Stimulated activated naive B cell treated with anti-CD40 and anti-IgM and Interleukin-4, amounts not matched to agents 10 μg/mL and 1 μg/mL and 100 μg/mL, for 72 hours (primary cell): ENCODE results near the gene KIAA1755.

Experiments used
- ATAC-seq, 2 donors: fragments of 150-1000 bp; cut with Tn5 transposase; replicated peaks; 2 replicates each; pipeline ENCODE4 v1.10.0; 2021; ENCODE audit warnings: moderate library complexity in 1 of 2
- DNase-seq: peaks from one replicate; pipeline ENCODE4 v3.0.0; 2021
- H3K27ac Mint-ChIP-seq: one replicate; pipeline ENCODE4 v1.8.0; 2022; ENCODE audit warnings: mild to moderate bottlenecking, mixed read lengths
- H3K27me3 Mint-ChIP-seq, 2 donors: one replicate each; pipeline ENCODE4 v1.8.0; 2022; ENCODE audit warnings: mixed read lengths in 2 of 2
- H3K36me3 Mint-ChIP-seq, 2 donors: one replicate each; pipeline ENCODE4 v1.8.0; 2022; ENCODE audit warnings: mixed read lengths in 2 of 2, mild to moderate bottlenecking in 1 of 2
- H3K4me1 Mint-ChIP-seq, 2 donors: one replicate each; pipeline ENCODE4 v1.8.0; 2022; ENCODE audit warnings: mixed read lengths in 2 of 2, mild to moderate bottlenecking in 1 of 2
- H3K4me3 Mint-ChIP-seq, 2 donors: one replicate each; pipeline ENCODE4 v1.8.0; 2022; ENCODE audit warnings: mild to moderate bottlenecking in 2 of 2, mixed read lengths in 2 of 2, moderate library complexity in 1 of 2
- H3K9me3 Mint-ChIP-seq, 2 donors: one replicate each; pipeline ENCODE4 v1.8.0; 2022; ENCODE audit warnings: mixed read lengths in 2 of 2, mild to moderate bottlenecking in 1 of 2

Gene KIAA1755

GRCh38 chr20:38260378-38261053 lies at the start of gene KIAA1755:
TSS of gene KIAA1755 (minus strand) at chr20:38260735. CDS start at chr20:38260500, 235 bp downstream.
- DNase-seq (no peak), ATAC-seq (no peak)
- Mint-ChIP-seq H3K4me3 (peak within 1 kb of the TSS in 1 of 2 donors; percentile 22), H3K36me3 (no peaks in the 10 kb centered on the region), H3K27ac (no peak within 1 kb of the TSS), H3K4me1 (peaks cover 7% of the 10 kb centered on the region in 2 donors), H3K9me3 (peaks cover 1 to 2% of the 10 kb centered on the region in 2 donors), H3K27me3 (peaks cover 57 to 85% of the 10 kb centered on the region in 2 donors)

GRCh38 chr20:38308447-38308846 lies 47.9 kb upstream of the KIAA1755 start:
- ATAC-seq, result no peak
- Mint-ChIP-seq H3K9me3 (no peaks in the 10 kb centered on the region), H3K36me3 (no peaks in the 10 kb centered on the region), H3K4me3 (no peak overlapping the region), H3K27ac (no peak overlapping the region), H3K4me1 (peaks cover 7 to 14% of the 10 kb centered on the region in 2 donors), H3K27me3 (peaks cover 38 to 41% of the 10 kb centered on the region in 2 donors)
- no peak for DNase-seq

- DNase-seq (no peak), ATAC-seq (no peak)
- H3K36me3 Mint-ChIP-seq, result no peaks in the 10 kb centered on the region
- H3K4me1 Mint-ChIP-seq, result peaks cover 10 to 14% of the 10 kb centered on the region in 2 donors
- no peaks in the 10 kb centered on the region for H3K9me3 Mint-ChIP-seq
- peaks cover 38 to 45% of the 10 kb centered on the region in 2 donors for H3K27me3 Mint-ChIP-seq
- H3K4me3 Mint-ChIP-seq, result no peak overlapping the region
- no peak overlapping the region for H3K27ac Mint-ChIP-seq
Observed at GRCh38 chr20:38308047-38308438, 47.5 kb upstream of the KIAA1755 start.

- Mint-ChIP-seq H3K36me3 (no peaks in the 10 kb centered on the region), H3K4me1 (peaks cover 10 to 14% of the 10 kb centered on the region in 2 donors), H3K9me3 (no peaks in the 10 kb centered on the region), H3K27ac (no peak overlapping the region), H3K4me3 (no peak overlapping the region), H3K27me3 (peaks cover 38 to 49% of the 10 kb centered on the region in 2 donors)
- DNase-seq, result no peak
- ATAC-seq, result no peak
Observed at GRCh38 chr20:38307371-38308046, 47.0 kb upstream of the KIAA1755 start.

- DNase-seq (no peak), ATAC-seq (no peak)
- H3K36me3 Mint-ChIP-seq, result no peaks in the 10 kb centered on the region
- H3K9me3 Mint-ChIP-seq, result no peaks in the 10 kb centered on the region
- no peak overlapping the region for H3K27ac Mint-ChIP-seq
- H3K4me1 Mint-ChIP-seq, result peaks cover 10 to 14% of the 10 kb centered on the region in 2 donors
- H3K4me3 Mint-ChIP-seq, result no peak overlapping the region
- peaks cover 41 to 57% of the 10 kb centered on the region in 2 donors for H3K27me3 Mint-ChIP-seq
Observed at GRCh38 chr20:38306379-38306778, 45.8 kb upstream of the KIAA1755 start.

GRCh38 chr20:38305541-38305940 lies 45.0 kb upstream of the KIAA1755 start:
- no peaks in the 10 kb centered on the region for H3K36me3 Mint-ChIP-seq
- H3K27ac Mint-ChIP-seq, result no peak overlapping the region
- H3K4me3 Mint-ChIP-seq, result no peak overlapping the region
- H3K27me3 Mint-ChIP-seq, result peaks cover 41 to 58% of the 10 kb centered on the region in 2 donors
- ATAC-seq (no peak), DNase-seq (no peak)
- no peaks in the 10 kb centered on the region for H3K9me3 Mint-ChIP-seq
- peaks cover 13 to 14% of the 10 kb centered on the region in 2 donors for H3K4me1 Mint-ChIP-seq

- Mint-ChIP-seq H3K9me3 (no peaks in the 10 kb centered on the region), H3K4me3 (no peak overlapping the region), H3K27me3 (peaks cover 42 to 58% of the 10 kb centered on the region in 2 donors), H3K4me1 (peaks cover 13 to 14% of the 10 kb centered on the region in 2 donors), H3K27ac (no peak overlapping the region), H3K36me3 (no peaks in the 10 kb centered on the region)
- ATAC-seq, result peak; percentile 41 to 45
- DNase-seq, result no peak
Observed at GRCh38 chr20:38304845-38305447, 44.4 kb upstream of the KIAA1755 start.

GRCh38 chr20:38303908-38304379 lies 43.4 kb upstream of the KIAA1755 start, which contains the start of gene BPI:
TSS of gene BPI (plus strand) at chr20:38304156. CDS start at chr20:38304224, 68 bp downstream.
- DNase-seq (no peak), ATAC-seq (peak; percentile 57 to 63)
- H3K4me1 Mint-ChIP-seq, result peaks cover 13 to 14% of the 10 kb centered on the region in 2 donors
- H3K27me3 Mint-ChIP-seq, result peaks cover 46 to 58% of the 10 kb centered on the region in 2 donors
- H3K9me3 Mint-ChIP-seq, result no peaks in the 10 kb centered on the region
- no peak within 1 kb of the TSS for H3K27ac Mint-ChIP-seq
- H3K36me3 Mint-ChIP-seq, result no peaks in the 10 kb centered on the region
- H3K4me3 Mint-ChIP-seq, result no peak within 1 kb of the TSS

GRCh38 chr20:38302786-38303185 lies 42.3 kb upstream of the KIAA1755 start:
- no peak overlapping the region for H3K4me3 Mint-ChIP-seq
- ATAC-seq (no peak), DNase-seq (no peak)
- no peaks in the 10 kb centered on the region for H3K9me3 Mint-ChIP-seq
- no peak overlapping the region for H3K27ac Mint-ChIP-seq
- peaks cover 13 to 14% of the 10 kb centered on the region in 2 donors for H3K4me1 Mint-ChIP-seq
- peaks cover 46 to 58% of the 10 kb centered on the region in 2 donors for H3K27me3 Mint-ChIP-seq
- H3K36me3 Mint-ChIP-seq, result no peaks in the 10 kb centered on the region

GRCh38 chr20:38301309-38301708 lies 40.8 kb upstream of the KIAA1755 start:
- no peak overlapping the region for H3K4me3 Mint-ChIP-seq

GRCh38 chr20:38300438-38300837 lies 39.9 kb upstream of the KIAA1755 start:
- Mint-ChIP-seq H3K4me3 (no peak overlapping the region), H3K4me1 (peaks cover 13 to 14% of the 10 kb centered on the region in 2 donors), H3K9me3 (no peaks in the 10 kb centered on the region), H3K36me3 (no peaks in the 10 kb centered on the region), H3K27ac (no peak overlapping the region), H3K27me3 (peaks cover 41 to 50% of the 10 kb centered on the region in 2 donors)
- DNase-seq (no peak), ATAC-seq (no peak)

More at GRCh38 chr20:38301309-38301708, 40.8 kb upstream of the KIAA1755 start:
- DNase-seq, result no peak
- no peaks in the 10 kb centered on the region for H3K36me3 Mint-ChIP-seq
- H3K27me3 Mint-ChIP-seq, result peaks cover 43 to 54% of the 10 kb centered on the region in 2 donors
- no peak overlapping the region for H3K27ac Mint-ChIP-seq
- H3K4me1 Mint-ChIP-seq, result peaks cover 13 to 14% of the 10 kb centered on the region in 2 donors
- H3K9me3 Mint-ChIP-seq, result no peaks in the 10 kb centered on the region
- peak; percentile 35 to 46 for ATAC-seq

- Mint-ChIP-seq H3K9me3 (no peaks in the 10 kb centered on the region), H3K27ac (no peak overlapping the region), H3K4me1 (peaks cover 13 to 14% of the 10 kb centered on the region in 2 donors), H3K36me3 (no peaks in the 10 kb centered on the region), H3K4me3 (no peak overlapping the region), H3K27me3 (peaks cover 39 to 50% of the 10 kb centered on the region in 2 donors)
- ATAC-seq (no peak), DNase-seq (no peak)
Observed at GRCh38 chr20:38299963-38300362, 39.4 kb upstream of the KIAA1755 start.

- H3K36me3 Mint-ChIP-seq, result no peaks in the 10 kb centered on the region
- H3K27me3 Mint-ChIP-seq, result peaks cover 33 to 40% of the 10 kb centered on the region in 2 donors
- H3K9me3 Mint-ChIP-seq, result no peaks in the 10 kb centered on the region
- DNase-seq, result no peak
- H3K4me1 Mint-ChIP-seq, result peaks cover 4 to 6% of the 10 kb centered on the region in 2 donors
- no peak overlapping the region for H3K27ac Mint-ChIP-seq
- H3K4me3 Mint-ChIP-seq, result no peak overlapping the region
- no peak for ATAC-seq
Observed at GRCh38 chr20:38298768-38299288, 38.3 kb upstream of the KIAA1755 start.
